IMR-90 (cell line): ENCODE measurements around the gene B3GNT9. TPM values are rescaled to one million over a fixed set of nuclear protein-coding genes. Genes with fewer than 3 reads are reported as not detected.

Experiments
- ATAC-seq: fragments of 200-7000 bp; cut with Tn5 transposase; 2 replicates; pipeline ENCODE4 v1.9.1; 2020; ENCODE audit warnings: low read depth, mild to moderate bottlenecking, moderate library complexity
- BruUV-seq: library from RNA; stranded (reverse); fragments of 400-500 nt; replicated peaks from 2 replicates; lab custom pipeline; 2021; lab: Mats Ljungman, UMichigan
- CTCF ChIA-PET: fragments of 300-600 bp; formaldehyde crosslinking; extraction: SDS; loops from one replicate; lab custom pipeline; 2021; ENCODE audit warnings: antibody characterized with exemption; lab: Yijun Ruan, JAX
- POLR2A ChIA-PET: fragments of 300-600 bp; sonication (Branson Sonifier 250); formaldehyde crosslinking; loops from one replicate; lab custom pipeline; 2022; ENCODE audit warnings: antibody characterized with exemption; ENCODE audit not compliant: unreplicated experiment; lab: Charles Lee
- DNase-seq: peaks from one replicate; pipeline ENCODE4 v3.0.0; 2013
- H2AFZ ChIP-seq: replicated peaks from 2 replicates; pipeline ENCODE3; 2013; ENCODE audit warnings: low read length, mild to moderate bottlenecking; ENCODE audit not compliant: poor library complexity
- H2AK5ac ChIP-seq: 2 replicates; pipeline ENCODE4 v1.6.1; 2013; ENCODE audit warnings: low read depth, low read length, inconsistent platforms
- H2AK9ac ChIP-seq: replicated peaks from 2 replicates; pipeline ENCODE3; 2013; ENCODE audit warnings: mild to moderate bottlenecking, low read depth, low read length, moderate library complexity; ENCODE audit not compliant: poor library complexity
- H2BK120ac ChIP-seq: 2 replicates; pipeline ENCODE4 v1.6.1; 2013; ENCODE audit warnings: low read depth, low read length, inconsistent platforms
- H2BK15ac ChIP-seq: 3 replicates; pipeline ENCODE4 v1.6.1; 2013; ENCODE audit warnings: low read depth, low read length, inconsistent platforms
- H2BK20ac ChIP-seq: 2 replicates; pipeline ENCODE4 v1.6.1; 2013; ENCODE audit warnings: low read depth, mild to moderate bottlenecking, inconsistent platforms, low read length, moderate library complexity
- H2BK5ac ChIP-seq: 2 replicates; pipeline ENCODE4 v1.6.1; 2013; ENCODE audit warnings: mild to moderate bottlenecking, low read depth, low read length, inconsistent platforms; ENCODE audit not compliant: poor library complexity, severe bottlenecking
- H3K14ac ChIP-seq: replicated peaks from 2 replicates; pipeline ENCODE4 v1.6.1; 2013; ENCODE audit warnings: low read depth, low read length, inconsistent platforms
- H3K18ac ChIP-seq: 2 replicates; pipeline ENCODE4 v1.6.1; 2013; ENCODE audit warnings: low read depth, low read length, control low read depth
- H3K23ac ChIP-seq: 2 replicates; pipeline ENCODE4 v1.6.1; 2013; ENCODE audit warnings: low read depth, low read length, inconsistent platforms
- H3K27ac ChIP-seq: 2 replicates; pipeline ENCODE4 v1.5.1; 2013; ENCODE audit warnings: mild to moderate bottlenecking, control low read depth, low read length; ENCODE audit not compliant: insufficient read depth
- H3K27me3 ChIP-seq: 2 replicates; pipeline ENCODE4 v1.6.1; 2013; ENCODE audit warnings: low read length; ENCODE audit not compliant: control insufficient read depth, insufficient read depth
- H3K36me3 ChIP-seq: 2 replicates; pipeline ENCODE4 v1.6.1; 2013; ENCODE audit warnings: low read length, mixed read lengths; ENCODE audit not compliant: control insufficient read depth, insufficient read depth
- H3K4ac ChIP-seq: 2 replicates; pipeline ENCODE4 v1.6.1; 2013; ENCODE audit warnings: low read depth, low read length, inconsistent platforms
- H3K4me1 ChIP-seq: 2 replicates; pipeline ENCODE4 v1.6.1; 2013; ENCODE audit warnings: low read length, mixed read lengths; ENCODE audit not compliant: control insufficient read depth, insufficient read depth
- H3K4me2 ChIP-seq: 2 replicates; pipeline ENCODE4 v1.6.1; 2013; ENCODE audit warnings: low read depth, mild to moderate bottlenecking, control low read depth, low read length, moderate library complexity
- H3K4me3 ChIP-seq: 2 replicates; pipeline ENCODE4 v1.5.1; 2013; ENCODE audit warnings: low read depth, mild to moderate bottlenecking, control low read depth, low read length, moderate library complexity; ENCODE audit not compliant: insufficient read depth
- H3K56ac ChIP-seq: 2 replicates; pipeline ENCODE4 v1.6.1; 2013; ENCODE audit warnings: low read length, inconsistent platforms; ENCODE audit not compliant: insufficient read depth; ENCODE audit errors: extremely low read depth
- H3K79me1 ChIP-seq, 2 experiments: 2 replicates each; pipeline ENCODE4 v1.6.1; 2013; ENCODE audit warnings: low read length in 2 of 2, inconsistent platforms in 1 of 2, low read depth in 1 of 2
- H3K9ac ChIP-seq: 2 replicates; pipeline ENCODE4 v1.6.1; 2013; ENCODE audit warnings: low read depth, low read length, control low read depth
- H3K9me1 ChIP-seq: 2 replicates; pipeline ENCODE4 v1.6.1; 2013; ENCODE audit warnings: low read length, inconsistent platforms; ENCODE audit not compliant: insufficient read depth
- H3K9me3 ChIP-seq: 2 replicates; pipeline ENCODE4 v1.6.1; 2013; ENCODE audit warnings: low read length; ENCODE audit not compliant: control insufficient read depth, insufficient read depth
- H4K20me1 ChIP-seq: 2 replicates; pipeline ENCODE4 v1.6.1; 2013; ENCODE audit warnings: low read length, inconsistent platforms; ENCODE audit not compliant: insufficient read depth
- H4K5ac ChIP-seq: 2 replicates; pipeline ENCODE4 v1.6.1; 2013; ENCODE audit warnings: mild to moderate bottlenecking, low read depth, low read length, control low read depth
- H4K8ac ChIP-seq, 2 experiments: 2 replicates each; pipeline ENCODE4 v1.6.1; 2013; ENCODE audit warnings: low read depth in 2 of 2, low read length in 2 of 2, control low read depth in 1 of 2, inconsistent platforms in 1 of 2
- H4K91ac ChIP-seq: 2 replicates; pipeline ENCODE4 v1.6.1; 2013; ENCODE audit warnings: low read depth, low read length, inconsistent platforms; ENCODE audit not compliant: insufficient read depth
- CEBPB ChIP-seq: IDR thresholded peaks from 2 replicates; pipeline ENCODE4 v1.6.1; 2012; ENCODE audit warnings: low read depth, low read length, improper control_type of control experiment
- WGBS, 2 experiments: methylation state at CpG; one replicate each; pipeline versions ENCODE4 v1.1.5 to v1.1.7; 2013; ENCODE audit warnings: missing lambda C conversion rate in 2 of 2; ENCODE audit not compliant: insufficient read length in 1 of 2; ENCODE audit errors: extremely low coverage in 2 of 2; 5-methylcytosine and 5-hydroxymethylcytosine counted together
- dilution Hi-C: fragments of 300-500 bp; cut with HindIII; formaldehyde crosslinking; loops from one replicate; pipeline ENCODE4 v1.14.3; 2018; ENCODE audit warnings: low sequenced_read_pairs; ENCODE audit not compliant: unreplicated experiment
- in situ Hi-C: fragments of 300-500 bp; cut with MboI; formaldehyde crosslinking; loops from 3 replicates; pipeline ENCODE4 v1.14.3; 2019; ENCODE audit warnings: low sequenced_read_pairs, inconsistent platforms, mixed read lengths
- intact Hi-C: fragments of 100-400 bp; cut with micrococcal nuclease; formaldehyde crosslinking; loops from 2 replicates; pipeline ENCODE4 v1.10.0; 2022
- polyA plus RNA-seq, 3 experiments: library from polyadenylated mRNA; depleted of rRNA; stranded (reverse); fragments of >200 nt; gene quantifications; 2 replicates each; pipeline ENCODE4 v1.2.3, GENCODE V29; 2012; ENCODE audit warnings: low replicate concordance in 1 of 3
- total RNA-seq: library from RNA; depleted of rRNA; stranded (reverse); fragments of >200 nt; gene quantifications from 2 replicates; pipeline ENCODE4 v1.2.3, GENCODE V29; 2012

Gene B3GNT9
- total and polyA plus RNA-seq, 2 of the 4 experiments (the other 2 are of a cell fraction) = 5.0 to 12.0 TPM

- no peak overlapping the region for H2BK5ac ChIP-seq
- ChIA-PET POLR2A (no interaction called here), CTCF (interaction anchor here (0.9 to 1.5 kb wide), 10 partner anchors 15 to 355 kb away, joined by 3 to 8 read pairs (median 4); partner anchors contain the start of genes B3GNT9, NAE1 and NOL3)
- H3K9me1 ChIP-seq = peaks cover 18% of the 10 kb centered on the region
- H3K4me3 ChIP-seq = no peak overlapping the region; the same call in 1 of the 2 replicates
- DNase-seq (no peak), ATAC-seq (no peak)
- H2BK20ac ChIP-seq = no peak overlapping the region
- no peak overlapping the region for H4K5ac ChIP-seq
- no peak overlapping the region for H4K8ac ChIP-seq
- peak overlapping the region; percentile 56 for H3K4me2 ChIP-seq
- peak overlapping the region; percentile 46; the same call in 1 of the 2 replicates for H3K14ac ChIP-seq
- no peak overlapping the region for H3K4ac ChIP-seq
- H3K9ac ChIP-seq = no peak overlapping the region
- peak overlapping the region; percentile 60 for H3K23ac ChIP-seq
- H3K4me1 ChIP-seq = peaks cover 14% of the 10 kb centered on the region
- in situ Hi-C loops = no loop called here
- TF ChIP-seq CEBPB = no peak
- BruUV-seq = no TSS peak
- H2AK5ac ChIP-seq = peak overlapping the region; percentile 11; the same call in 1 of the 2 replicates
- H3K36me3 ChIP-seq = no peaks in the 10 kb centered on the region
- no peak overlapping the region for H4K91ac ChIP-seq
- WGBS, 2 experiments = no CpG with 5 or more reads among the region's 12 CpGs
- intact Hi-C loops = loop anchor here (1.0 to 10.0 kb wide), 5 partner anchors 26 to 238 kb away; partner anchors contain the start of genes FBXL8 and TRADD
- no peak overlapping the region for H3K56ac ChIP-seq
- no peak overlapping the region for H2BK15ac ChIP-seq
- peaks cover 18 to 20% of the 10 kb centered on the region in 2 experiments for H3K79me1 ChIP-seq
- peak overlapping the region; percentile 81 for H2AFZ ChIP-seq
- H3K18ac ChIP-seq = no peak overlapping the region
- no peaks in the 10 kb centered on the region for H3K9me3 ChIP-seq
- H2AK9ac ChIP-seq = peak overlapping the region; percentile 81
- no peak overlapping the region for H2BK120ac ChIP-seq
- dilution Hi-C loops = no loop called here
- peaks cover 12% of the 10 kb centered on the region for H4K20me1 ChIP-seq
- no peaks in the 10 kb centered on the region for H3K27me3 ChIP-seq
- no peak overlapping the region for H3K27ac ChIP-seq
Measured at GRCh38 chr16:67185651-67186134, 34.9 kb upstream of the B3GNT9 start.
